HG03571 (cell line): ENCODE measurements around the gene ADORA3.
A peak's percentile ranks its signal among the peaks of the same experiment; 100 is the strongest.

ENCODE experiments used
- ATAC-seq: cut with Tn5 transposase; IDR thresholded peaks from one replicate; pipeline ENCODE4 v1.9.1; 2021; ENCODE audit not compliant: unreplicated experiment

ADORA3 gene

GRCh38 chr1:111476214-111476613 lies 27.2 kb downstream of the ADORA3 start:
- ATAC-seq, result no peak

DNA sequence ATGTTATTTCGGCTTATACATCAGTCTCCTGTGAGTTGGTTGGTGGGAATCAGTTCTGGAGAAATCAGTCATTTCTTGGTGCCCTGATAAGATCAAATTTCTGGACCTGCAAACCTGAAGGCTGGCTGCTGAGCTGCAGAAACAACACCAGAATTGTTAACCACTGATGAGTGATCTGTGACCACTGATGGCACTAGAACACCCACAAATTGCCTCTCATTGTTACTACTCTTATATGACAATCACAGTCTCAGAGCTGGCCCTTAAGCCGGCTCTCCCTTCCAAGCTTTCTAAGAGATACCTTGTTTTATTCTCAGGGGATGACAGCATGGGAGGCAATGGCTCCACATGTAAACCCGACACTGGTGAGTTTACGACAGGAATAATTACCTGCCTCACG lies 27.7 kb downstream of the ADORA3 start:
- no peak for ATAC-seq

GRCh38 chr1:111474521-111474920 lies 28.9 kb downstream of the ADORA3 start:
- no peak for ATAC-seq

GRCh38 chr1:111474106-111474505 lies 29.3 kb downstream of the ADORA3 start:
- ATAC-seq, result no peak

DNA sequence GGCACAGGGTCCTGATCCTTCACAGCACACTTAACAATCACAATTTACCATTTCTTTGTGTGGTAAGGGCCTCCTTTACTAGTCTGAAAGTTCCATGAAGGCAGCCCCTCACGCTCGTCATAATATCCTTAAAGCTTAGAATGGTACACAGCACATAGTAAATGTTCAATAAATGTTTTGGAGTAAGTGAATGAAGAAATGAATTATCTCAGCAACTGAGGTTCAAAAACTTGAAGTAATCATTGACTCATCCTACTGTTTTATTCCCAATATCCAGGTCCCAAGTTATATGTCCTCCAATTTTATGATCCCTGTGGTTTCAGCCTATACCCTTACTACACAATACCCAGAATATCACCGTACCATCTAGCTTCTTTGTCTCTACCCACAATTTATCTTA lies 31.9 kb downstream of the ADORA3 start:
- ATAC-seq, result no peak

GRCh38 chr1:111471012-111471411 lies 32.4 kb downstream of the ADORA3 start:
- no peak for ATAC-seq

GRCh38 chr1:111470596-111470995 lies 32.8 kb downstream of the ADORA3 start:
- ATAC-seq, result no peak

DNA sequence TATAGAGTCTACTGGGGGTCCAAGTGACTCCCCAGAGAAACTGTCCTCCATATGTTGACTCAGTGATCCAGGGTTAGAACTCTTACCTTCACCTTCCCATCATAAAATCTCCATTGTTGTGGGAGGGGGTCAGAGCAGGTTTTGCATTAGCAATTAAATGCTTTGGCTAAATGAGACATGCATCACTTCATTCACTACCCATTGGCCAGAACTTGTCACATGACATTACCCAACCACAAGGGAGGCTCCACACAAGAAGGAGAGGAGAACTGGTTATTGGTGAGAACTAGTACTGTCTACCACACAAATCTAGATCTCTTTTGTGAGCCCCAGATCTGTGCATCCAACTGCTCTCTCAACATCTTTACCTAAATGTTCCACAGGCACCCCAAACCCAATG lies 33.9 kb downstream of the ADORA3 start:
- ATAC-seq, result no peak

- ATAC-seq, result no peak
Measured at GRCh38 chr1:111468717-111469100, 34.7 kb downstream of the ADORA3 start.

GRCh38 chr1:111467865-111468716 lies 35.3 kb downstream of the ADORA3 start:
- ATAC-seq, result no peak

DNA sequence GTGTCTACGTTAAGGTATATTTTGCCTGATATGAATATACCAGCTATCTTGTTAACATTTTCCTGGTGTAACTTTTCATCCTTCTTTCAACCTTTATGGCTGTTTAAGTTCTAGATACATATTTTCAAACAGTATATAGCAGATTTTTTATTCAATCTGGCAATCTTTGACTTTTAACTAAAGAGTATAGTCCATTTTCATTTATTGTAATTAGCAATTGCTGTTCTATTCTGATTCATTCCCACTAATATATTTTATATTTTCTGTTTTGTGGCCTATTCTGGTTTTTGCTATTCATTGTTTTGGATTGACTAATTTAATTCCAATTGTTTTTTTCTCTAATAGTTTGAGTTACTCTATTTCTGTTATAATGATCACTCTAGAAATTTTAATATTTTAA lies 37.0 kb downstream of the ADORA3 start:
- ATAC-seq, result no peak

GRCh38 chr1:111465754-111466153 lies 37.7 kb downstream of the ADORA3 start:
- ATAC-seq, result no peak

DNA sequence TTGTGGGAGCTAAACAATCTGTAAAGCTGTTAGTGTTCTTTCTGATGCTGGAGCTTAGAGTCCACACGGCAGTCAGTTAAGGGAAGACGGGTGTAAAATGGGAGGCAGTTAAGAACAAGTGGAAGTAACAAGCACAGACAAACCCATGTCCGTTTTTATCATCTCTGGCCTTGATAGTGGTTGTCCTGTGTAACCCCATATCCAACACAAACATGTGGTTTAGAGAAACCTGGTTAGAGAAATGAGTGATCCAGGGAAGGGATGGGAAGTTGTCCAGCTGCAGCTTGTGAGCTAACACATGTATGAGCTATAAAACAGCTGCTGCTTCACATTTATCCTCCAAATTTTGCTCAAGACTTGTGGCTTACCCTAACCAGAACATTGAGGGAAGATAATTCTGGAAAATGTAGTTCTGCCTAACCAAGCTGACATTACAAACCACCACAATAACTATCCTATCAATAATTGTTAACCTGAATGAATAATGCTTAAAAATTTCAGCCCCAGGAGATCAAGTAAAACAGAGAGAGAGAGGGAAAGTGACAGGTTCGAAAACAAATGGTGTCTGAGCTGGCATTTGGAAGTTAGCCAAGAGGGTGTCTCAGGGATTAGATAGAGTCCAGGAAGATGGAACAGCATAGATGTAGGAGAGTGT lies 40.3 kb downstream of the ADORA3 start:
- no peak for ATAC-seq

GRCh38 chr1:111462370-111463028 lies 40.9 kb downstream of the ADORA3 start:
- no peak for ATAC-seq

- no peak for ATAC-seq
Measured at GRCh38 chr1:111461765-111462164, 41.7 kb downstream of the ADORA3 start.

- ATAC-seq, result no peak
Measured at GRCh38 chr1:111455642-111456031, 47.8 kb downstream of the ADORA3 start.

DNA sequence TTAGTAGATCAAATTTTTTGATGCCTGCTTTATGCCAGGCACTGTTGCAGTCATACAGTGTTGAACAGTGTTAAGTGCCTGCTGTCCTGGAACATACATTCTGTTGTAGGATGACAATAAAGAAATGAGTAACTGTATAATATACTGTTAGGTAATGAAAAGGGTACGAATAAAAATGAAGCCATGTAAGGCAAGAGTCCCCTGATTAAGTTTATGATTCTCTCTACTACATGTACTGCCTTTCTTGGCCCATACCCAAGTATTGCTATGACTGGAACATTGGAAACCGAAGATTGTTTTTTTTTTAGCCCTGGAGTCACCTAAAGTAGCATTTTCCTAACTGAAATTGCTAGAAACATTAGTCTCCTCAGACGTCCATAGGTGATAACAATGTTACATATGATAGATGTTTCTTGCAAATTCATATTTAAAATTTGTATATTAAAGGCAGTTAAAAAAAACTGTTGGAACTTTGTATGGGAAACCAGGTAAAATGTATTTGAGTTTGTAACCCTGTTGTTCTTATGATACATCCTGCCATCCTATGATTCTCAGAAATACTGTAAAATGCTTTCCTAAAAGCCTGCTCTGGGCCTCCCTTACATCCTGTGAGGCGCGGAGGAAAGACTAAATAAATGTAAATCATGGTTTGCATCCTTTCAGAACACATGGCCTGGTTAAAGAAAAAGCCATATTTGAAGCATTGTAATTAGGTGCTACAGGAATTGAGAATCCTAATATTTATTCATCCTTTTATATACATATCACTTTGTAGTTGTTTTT lies 48.4 kb downstream of the ADORA3 start:
- no peak for ATAC-seq

DNA sequence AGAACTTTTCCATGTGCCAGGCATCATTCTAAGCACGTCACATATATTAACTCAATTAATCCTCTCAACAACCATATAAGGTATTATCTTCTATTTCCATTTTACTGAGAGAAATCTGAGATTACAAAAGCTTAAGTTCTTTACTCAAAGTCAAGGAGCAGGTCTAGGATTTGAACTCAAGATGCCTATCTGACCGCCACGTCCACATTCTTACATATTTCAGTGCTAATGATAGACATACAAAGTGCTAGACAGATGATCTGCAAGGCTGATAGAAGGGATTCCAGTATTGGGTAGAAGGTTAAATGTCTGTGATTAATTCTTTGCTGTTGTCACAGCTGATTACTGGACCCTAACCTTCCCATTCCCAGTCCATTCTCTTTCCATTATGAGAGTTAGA lies 49.7 kb downstream of the ADORA3 start:
- no peak for ATAC-seq

- ATAC-seq, result no peak
Measured at GRCh38 chr1:111452581-111452980, 50.9 kb downstream of the ADORA3 start.

- ATAC-seq, result no peak
Measured at GRCh38 chr1:111450185-111450584, 53.2 kb downstream of the ADORA3 start.

DNA sequence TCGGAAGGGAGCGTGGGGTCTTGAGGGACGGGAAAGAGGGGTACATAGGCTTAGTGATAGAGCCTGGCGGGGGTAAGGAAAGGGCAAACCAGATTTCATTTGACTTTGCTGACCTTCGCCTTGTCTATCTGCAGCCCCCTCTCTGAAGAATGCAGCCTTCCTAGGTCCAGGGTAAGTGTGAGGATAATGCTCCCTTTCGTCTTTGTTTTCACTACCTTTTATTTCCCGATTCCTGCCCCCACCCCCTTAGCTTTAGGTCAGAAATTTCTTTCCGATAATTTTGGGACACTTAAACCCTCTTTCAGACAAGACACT lies 53.8 kb downstream of the ADORA3 start:
- ATAC-seq, result peak; percentile 5
